Stimulated activated CD4-positive, alpha-beta T cell treated with anti-CD3 and anti-CD28 coated beads, Interleukin-4, amount 100 ng/mL, for 4 hours (primary cell): ENCODE measurements around the gene LIME1.
"Not testable (repeated sequence)": the region's sequence is repeated elsewhere in the genome, so short reads cannot be mapped to it uniquely, and the experiment has no call there.

Source experiments
- DNase-seq, 2 experiments: peaks; one replicate each; pipeline ENCODE4 v3.0.0-alpha.2; 2020

The LIME1 gene

DNA sequence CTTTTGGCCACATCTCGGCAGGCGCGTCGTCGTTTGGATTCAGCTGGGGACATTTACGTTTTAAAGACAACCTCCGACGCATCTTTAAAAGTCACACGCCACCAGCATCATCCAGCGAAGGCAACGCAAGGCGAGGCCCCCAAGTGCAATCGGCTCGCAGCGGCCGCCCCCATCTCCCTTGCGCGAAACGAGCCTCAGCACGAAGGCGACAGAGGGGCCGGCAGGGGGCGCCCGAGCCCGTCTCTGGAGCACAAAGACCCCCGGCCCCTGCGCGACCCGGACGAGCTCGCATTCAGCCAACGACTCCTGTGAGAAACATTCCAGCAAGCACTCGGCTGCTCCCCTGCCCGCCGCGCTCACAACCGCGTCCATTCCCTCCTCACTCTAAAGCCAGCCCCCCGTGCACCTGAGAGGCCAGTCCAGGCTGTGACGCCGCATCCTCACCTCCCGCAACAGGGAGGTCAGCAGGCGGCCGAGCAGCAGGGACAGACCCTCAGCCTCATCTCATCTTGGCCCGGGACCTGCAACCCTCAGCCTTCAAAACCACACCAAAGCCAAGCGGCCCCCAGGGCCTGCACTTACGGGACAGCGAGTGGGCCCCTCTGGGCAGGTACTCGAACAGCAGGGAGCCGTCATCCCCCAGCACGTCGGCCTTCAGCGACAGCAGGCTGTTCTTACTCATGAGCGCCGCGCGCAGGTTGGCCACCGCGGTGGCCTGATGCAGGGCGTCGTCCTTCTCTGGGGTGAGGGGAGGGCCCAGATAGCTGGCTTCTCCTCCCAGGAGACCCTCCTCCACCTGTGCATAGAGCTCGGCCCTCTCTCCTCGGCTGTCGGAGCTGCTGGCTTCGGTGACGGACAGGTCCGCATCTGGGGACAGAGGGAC lies 38.9 kb downstream of the LIME1 start:
- DNase-seq, result peak in 1 of 2 experiments; percentile 48

DNA sequence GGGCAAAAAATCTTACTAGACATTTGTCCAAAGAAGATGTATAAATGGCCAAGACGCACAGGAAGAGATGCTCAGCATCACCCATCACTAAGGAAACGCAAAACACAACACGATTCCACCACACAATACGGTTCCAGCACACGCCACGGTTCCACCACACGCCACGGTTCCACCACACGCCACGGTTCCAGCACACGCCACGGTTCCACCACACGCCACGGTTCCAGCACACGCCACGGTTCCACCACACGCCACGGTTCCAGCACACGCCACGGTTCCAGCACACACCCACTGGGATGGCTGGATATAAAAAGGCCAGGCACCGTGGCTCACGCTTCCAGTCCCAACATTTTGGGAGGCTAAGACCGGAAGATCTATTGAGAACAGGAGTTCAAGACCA lies 40.4 kb downstream of the LIME1 start:
- not testable (repeated sequence) for DNase-seq

DNA sequence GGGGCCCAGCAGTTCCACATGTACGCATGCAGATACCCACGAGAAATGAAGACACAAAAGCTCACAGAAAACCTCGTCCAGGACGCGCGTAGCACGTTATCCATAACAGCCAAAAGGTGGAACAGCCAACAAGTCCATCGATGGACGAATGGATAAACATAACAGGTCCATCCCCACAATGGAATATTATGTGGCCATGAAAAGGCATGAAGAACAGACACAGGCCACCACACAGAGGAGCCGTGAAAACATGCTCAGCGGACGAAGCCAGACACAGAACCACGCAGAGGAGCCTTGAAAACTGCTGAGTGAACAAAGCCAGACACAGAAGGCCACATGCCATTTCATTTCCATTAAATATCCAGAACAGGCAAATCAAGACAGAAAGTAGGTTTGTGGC lies 41.1 kb downstream of the LIME1 start:
- DNase-seq, result no peak

DNA sequence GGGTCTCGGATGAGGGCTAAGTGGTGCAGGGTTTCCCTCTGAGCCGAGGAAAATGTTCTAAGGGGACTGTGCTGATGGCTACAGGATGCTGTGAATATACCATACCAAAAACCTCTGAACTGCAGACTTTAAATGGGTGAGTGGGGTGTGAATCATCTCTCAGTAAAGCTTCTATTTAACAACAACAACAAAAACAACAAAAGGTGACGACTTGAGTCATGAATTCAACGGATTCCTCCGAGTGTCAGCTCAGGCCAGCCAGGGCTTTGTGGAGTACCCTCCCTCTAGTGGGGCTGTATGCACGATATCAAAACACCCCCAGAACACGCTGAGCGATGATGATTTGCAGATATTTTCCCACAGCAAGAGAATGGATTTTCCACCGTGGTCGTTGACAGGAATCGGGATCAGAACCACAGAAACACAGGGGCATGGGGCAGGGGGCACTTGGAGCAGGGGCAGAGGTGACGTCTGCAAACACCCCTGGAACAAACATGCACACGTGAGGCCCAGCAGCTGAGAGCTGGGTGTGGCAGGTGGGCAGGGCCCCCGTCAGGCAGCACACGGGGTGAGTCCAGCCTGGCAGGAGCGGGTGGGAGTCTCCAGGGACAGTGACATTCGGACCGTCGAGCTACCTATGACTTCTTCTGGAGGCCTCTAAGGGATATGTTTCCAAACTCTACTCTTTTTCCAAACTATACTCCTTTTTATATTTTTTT lies 41.7 kb downstream of the LIME1 start:
- DNase-seq, result no peak

DNA sequence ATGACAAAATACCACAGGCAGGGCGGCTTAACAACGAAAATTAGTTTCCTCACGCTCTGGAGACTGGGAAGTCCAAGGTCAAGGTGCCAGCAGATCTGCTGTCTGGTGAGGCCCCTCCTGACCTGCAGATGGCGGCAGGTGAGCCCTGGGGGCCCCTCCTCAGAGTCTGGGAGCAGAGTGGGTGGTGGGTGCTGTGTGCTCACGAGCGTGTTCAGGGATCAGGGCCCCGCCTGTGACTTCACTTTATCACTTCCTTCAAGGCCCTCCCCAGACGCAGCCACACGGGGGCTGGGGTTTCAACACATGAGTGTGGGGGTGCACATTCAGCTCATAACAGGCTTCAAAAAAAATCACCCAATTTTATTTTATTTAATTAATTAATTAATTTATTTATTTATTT lies 42.4 kb downstream of the LIME1 start:
- DNase-seq, result no peak

DNA sequence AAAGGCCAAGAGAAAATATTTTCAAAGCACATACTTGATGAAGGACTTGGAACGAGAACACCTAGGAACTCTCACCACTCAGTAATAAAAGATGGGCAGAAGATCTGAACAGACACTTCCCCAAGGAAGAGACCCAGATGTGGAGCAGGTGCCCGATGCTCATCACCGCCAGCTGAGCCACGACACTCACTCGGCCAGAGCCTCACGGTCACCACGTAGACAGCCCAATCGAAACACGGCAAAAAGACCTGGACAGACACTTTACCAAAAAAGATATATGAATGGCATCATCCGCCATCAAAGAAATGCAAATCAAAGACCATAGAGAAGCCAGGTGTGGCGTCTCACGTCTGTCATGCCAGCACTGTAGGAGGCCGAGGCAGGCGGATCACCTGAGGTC lies 44.7 kb downstream of the LIME1 start:
- no peak for DNase-seq

DNA sequence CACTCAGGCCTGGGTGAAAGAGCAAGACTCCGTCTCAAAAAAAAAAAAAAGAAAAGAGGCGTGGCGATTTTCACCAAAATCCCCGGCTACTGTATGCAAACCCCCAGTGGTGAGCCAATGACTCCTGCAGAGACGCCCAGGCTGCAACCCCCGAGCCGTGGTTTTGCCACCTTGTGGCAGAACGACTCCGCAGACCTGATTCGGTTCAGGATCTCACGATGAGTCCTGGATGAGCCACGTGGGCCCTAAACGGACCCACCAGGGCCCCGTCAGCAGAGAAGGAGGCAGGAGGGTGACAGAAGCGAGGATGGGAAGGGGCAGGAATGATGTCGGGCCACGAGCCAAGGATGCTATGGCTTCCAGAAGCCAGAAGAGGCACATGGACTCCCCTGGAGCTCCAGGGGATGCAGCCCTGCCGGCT lies 45.6 kb downstream of the LIME1 start:
- peak; percentile 10 to 26 for DNase-seq

DNA sequence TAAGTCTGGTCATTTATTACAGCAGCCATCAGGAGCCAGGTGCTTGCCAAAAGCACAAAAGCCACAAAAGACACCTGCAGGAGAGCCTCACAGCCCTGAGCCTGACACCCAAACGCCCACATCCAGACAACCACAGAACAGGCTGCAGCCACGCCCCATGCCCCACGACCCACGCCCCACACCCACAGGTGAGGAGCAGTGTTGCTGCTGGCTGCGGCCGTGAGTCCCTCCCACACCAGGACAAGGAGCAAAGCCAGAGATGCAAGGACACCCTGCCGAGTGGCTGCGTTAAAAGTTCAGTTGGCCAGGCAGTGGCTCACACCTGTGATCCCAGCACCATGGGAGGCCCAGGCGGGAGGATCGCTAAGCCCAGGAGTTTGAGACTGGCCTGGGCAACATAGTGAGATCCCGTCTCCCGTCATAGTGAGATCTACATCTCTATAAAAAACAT lies 46.1 kb downstream of the LIME1 start:
- peak; percentile 8 to 56 for DNase-seq

DNA sequence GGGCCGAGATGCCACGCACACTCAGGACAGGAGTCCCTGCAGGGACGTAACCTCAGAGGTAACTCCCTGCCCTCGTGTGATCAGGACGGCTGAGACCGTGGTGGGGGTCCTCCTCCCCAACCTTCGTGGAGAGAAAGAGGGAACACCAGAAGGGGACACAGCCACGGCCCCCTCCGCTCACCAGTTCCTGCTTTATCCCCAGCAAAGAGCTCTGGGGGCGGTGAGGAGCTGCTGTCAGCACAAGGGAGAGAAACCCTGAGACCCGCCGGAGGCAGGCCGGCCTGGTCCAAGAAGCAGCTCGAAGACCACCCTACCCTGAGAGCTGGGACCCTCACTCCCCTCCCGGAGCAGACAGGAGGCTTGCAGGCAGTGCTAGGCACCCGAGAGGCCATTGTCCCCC lies 47.5 kb downstream of the LIME1 start:
- DNase-seq, result no peak

DNA sequence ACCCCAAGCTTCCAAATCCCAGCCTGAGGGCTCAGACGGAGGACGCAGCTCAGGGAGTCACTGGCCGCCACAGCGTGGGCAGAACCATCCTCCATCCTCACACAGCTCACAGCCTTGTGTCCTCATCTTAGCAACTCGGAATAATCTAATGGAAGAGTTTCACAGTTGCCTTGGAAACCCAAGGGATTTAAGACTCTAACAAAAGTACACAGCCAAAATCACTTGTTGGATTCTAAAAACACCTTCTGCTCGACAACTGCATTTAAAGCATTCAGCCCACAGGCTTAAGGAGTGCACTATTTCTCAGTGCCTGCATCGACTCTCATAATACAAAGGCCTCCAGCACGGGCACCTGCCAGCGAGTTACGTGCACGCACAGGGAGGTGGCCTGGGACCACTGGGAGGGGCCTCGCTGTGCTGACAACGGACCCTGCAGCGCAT lies 49.2 kb downstream of the LIME1 start:
- no peak for DNase-seq

DNA sequence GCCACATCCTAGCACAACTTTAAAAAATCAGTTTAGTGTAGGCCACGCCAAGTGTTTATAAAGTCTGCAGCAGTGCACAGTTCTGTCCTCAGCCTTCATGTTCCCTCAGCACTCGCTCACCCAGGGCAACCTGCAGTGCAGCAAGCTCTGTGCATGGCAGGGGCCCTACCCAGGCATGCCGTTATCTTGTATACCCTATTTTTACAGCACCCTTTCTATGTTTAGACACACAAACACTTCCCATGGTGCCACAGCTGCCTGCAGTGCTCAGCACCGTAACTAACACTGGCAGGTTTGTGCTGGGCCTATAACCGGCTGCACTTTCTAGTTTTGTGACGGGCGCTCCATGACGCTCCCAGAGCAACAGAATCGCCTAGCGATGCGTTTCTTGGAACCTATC lies 50.8 kb downstream of the LIME1 start:
- no peak for DNase-seq

DNA sequence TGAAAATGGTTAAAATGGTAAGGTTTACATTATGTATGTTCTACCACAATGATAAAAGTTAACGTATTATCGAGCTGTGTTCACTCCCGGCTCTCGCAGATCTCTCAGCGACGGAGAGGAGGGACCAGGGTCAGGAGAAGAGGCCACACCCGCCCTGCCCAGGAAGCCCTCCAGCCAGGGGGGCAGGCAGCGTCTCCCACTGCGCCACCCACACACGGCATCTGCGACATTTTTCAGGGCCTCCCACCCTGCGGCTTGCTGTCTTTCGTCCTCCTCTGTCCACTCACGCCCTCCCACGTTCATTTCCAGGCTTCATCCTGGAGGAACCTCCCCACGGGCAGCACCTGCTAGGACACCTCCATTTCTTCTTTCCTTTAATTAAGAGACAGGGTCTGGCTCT lies 51.3 kb downstream of the LIME1 start:
- DNase-seq, result no peak
